GM19372 (cell line): ENCODE data around the gene TGFA.

Experiments
- ATAC-seq: cut with Tn5 transposase; IDR thresholded peaks from one replicate; pipeline ENCODE4 v1.9.1; 2021; ENCODE audit warnings: mild to moderate bottlenecking, low read depth, moderate library complexity; ENCODE audit not compliant: unreplicated experiment

The TGFA gene

DNA sequence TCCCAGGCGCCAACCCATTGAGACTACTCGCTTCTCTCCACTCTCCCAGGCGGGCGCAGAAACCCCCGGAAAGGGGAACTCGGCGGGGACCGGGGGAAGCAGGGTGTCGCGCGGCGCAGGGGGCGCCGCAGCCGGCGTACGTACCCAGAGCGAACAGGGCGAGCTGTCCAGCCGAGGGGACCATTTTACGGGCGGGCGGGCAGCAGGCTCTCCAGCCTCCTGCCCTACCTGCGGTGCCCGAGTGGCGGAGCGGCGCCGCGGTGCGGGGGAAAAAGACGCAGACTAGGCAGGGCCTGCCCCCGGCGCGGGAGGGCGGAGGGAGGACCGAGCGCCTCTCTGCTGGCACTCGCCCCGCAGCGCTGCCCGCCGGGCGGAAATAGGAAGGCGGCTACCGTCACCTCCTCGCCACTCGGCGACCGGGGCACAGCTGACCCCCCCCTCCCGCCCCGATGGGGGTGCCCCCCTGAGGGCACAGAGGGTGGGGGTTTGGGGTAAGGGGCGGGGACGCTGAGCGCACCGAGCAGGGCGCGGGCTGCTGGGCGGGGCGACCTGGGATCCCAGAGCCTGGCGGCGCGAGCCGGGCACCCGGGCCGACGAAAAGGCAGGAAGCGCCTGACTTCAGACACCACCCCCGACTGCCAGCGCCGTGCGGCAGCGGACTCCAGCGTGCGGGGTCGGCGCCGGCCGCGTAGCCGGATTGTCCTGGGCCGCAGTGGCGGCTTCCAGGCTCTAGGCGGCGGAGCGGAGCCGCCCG is at the start of gene TGFA:
Gene TGFA (minus strand): TSS at position 243 of the 754 bp plus-strand sequence. CDS start 59 bp downstream, at position 184.
- ATAC-seq = peak; percentile 71

DNA sequence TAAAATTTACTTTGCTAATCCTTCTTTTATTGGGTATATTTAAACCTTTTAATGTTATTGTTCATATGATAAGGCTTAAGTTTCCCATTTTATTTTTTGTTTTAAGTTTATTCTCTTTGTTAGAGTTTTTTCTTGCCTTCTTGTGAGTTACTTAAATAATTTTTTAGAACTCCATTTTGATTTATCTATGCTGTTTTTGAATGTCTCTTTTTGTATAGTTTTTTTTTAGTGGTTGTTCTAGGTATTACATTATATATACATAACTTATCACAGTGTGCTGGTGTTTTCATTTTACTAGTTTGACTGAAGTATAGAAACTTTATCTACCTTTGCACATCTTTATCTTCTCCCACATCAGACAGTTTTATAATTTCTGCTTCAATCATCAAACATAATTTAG is 49.4 kb upstream of the TGFA start:
- ATAC-seq = no peak

DNA sequence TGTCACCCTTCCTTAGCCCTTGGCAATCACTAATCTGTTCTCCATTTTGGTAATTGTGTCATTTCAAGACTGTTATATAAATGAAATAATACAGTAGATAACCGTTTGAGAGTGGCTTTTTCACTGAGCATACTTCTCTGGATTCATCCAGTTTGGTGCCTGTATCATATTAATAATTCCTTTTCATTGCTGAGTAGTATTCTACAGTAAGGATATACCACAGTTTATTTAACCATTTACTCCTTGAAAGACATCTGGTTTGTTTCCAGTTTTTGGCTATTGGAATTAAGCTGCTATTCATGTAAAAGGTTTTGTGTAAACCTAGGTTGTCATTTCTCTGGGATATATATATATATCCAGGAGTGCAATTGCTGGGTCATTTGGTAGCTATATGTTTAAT is 44.6 kb upstream of the TGFA start:
- ATAC-seq = no peak

DNA sequence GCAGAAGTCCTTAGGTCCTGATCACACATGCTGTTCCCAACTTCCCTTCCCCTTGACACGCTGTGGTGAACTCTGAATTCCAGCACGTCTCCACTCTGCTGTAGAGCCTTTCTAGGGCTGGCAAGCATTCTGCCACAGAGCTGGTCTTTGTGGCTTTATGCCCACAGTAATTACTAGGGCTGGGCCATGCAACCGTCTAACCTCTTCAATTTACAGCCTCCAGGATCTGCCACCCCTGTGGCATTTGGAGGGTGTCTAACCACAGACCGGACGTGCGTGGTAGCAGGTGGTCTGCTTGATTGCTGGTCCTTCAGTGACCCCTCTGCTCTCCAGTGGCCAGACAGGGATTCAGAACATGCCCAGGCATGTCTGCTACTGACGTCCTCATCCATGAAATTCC is 43.1 kb upstream of the TGFA start:
- no peak for ATAC-seq

- ATAC-seq = no peak
These were observed 42.7 kb upstream of the TGFA start for GRCh38 chr2:70596293-70596692.

- ATAC-seq = no peak
These were observed 29.5 kb upstream of the TGFA start for GRCh38 chr2:70583091-70583490.

DNA sequence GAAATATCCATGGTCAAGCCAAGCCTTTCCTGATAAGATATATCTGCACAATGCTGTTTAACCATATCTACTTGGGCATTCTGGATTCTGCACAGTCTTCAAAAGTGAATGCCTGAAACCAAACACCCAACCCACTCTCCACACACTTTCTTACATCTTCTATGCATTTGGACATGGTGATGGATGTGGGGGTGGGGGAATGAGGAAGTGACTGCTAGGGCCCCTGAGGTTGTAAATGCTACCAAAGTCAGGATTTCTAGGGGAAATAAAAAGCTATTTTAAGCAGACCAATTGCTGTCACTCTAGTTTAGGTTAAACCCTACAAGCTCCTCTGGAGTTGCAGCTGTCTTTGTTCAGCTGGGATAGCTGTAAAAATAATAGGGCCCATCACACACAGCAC is 26.7 kb upstream of the TGFA start:
- ATAC-seq = no peak

DNA sequence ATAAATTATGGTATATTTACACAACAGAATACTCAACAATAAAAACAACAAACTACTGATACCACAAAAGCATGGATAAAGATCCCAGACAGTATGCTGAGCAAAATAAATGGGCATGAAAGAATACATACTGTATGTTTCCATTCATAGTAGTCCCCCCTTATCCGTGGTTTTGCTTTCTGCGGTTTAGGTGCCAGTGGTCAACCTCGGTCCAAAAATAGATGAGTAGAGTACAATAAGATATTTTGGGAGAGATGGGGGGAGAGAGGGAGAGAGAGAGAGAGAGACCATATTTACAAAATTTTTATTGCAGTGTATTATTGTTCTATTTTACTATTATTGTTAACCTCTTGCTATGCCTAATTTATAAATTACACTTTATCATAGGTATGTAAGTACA is 21.0 kb upstream of the TGFA start:
- no peak for ATAC-seq

DNA sequence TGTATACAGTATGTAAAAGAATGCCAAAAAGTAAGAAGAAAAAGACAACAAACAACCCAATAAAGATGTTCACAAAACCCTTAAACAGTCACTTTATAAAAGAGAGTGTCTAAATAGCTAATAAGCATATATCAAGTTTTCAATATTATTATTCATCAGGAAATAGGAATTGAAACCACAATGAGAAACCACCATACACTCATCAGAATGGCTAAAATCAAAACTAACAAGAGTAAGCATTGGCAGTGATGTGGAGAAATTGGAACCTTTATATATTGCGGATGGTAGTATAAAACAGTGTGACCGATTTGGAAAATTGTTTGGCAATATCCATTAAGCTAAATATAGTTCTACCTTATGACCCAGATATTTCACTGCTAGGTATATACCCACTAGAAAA is 20.5 kb upstream of the TGFA start:
- ATAC-seq = no peak

DNA sequence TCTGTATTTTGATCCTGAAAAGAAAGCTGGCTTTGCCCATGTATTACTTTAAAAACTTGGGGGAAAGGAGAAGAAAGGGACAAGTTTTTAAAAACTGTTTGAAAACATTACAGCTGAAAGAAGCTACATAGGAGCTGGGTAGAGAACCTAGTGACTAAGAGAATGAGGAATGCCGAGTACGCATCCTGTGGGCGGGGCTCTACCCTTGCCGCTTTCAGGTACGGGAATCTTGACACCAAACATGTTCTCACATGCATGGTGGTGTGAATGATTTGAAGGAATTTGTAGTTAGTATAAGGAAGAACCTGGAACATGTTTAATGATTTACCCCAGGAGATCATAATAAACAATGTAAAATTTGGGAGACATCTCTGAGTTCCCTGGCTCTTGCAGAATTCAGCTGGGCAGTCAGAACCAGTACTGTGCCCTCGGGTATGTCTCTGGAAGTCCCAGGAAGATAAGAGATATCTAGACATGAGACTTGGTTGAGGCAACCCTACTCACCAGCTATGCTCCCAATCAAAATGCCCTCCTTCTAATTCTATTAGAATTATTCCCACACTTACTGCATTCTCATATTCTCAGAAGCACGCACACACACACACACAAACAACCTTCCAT is 16.5 kb upstream of the TGFA start:
- ATAC-seq = no peak

GRCh38 chr2:70569559-70569958 is 15.9 kb upstream of the TGFA start:
- ATAC-seq = no peak

DNA sequence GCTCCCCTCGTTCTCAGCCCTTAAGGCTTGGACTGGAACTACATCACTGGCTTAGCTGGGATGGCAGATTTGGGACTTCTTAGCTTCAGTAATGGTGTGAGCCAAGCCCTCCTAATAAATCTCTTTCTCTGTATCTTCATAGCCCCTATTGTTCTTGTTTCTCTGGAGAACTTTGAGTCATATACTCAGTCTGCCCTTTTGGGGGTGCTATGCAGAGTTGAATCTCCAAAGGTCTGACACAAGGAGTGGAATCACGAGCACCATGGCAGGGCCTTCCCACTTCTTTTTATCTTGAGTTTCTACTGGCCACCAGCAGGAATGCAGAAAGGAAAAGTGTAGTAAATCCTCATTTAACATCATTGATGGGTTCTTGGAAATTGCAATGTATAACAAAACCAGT is 13.3 kb upstream of the TGFA start:
- no peak for ATAC-seq

DNA sequence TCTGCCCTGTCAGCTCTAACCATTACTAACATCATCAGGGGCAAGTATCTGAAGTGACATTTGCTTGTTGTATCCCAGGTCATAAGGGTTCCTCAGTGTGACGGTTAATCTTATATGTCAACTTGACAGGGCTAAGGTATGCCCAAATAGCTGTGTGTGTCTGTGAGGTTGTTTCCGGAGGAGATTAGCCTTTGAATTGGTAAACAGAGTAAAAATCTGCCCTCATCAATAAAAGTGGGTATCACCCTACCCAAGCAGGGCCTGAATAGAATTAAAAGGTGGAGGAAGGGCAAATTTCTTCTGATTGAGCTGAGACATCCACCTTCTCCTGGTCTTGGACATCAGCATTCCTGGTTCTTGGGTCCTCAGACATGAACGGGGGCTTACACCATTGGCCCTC is 12.8 kb upstream of the TGFA start:
- no peak for ATAC-seq

- no peak for ATAC-seq
These were observed 11.6 kb upstream of the TGFA start for GRCh38 chr2:70565039-70565731.

GRCh38 chr2:70561893-70562292 is 8.3 kb upstream of the TGFA start:
- ATAC-seq = no peak

DNA sequence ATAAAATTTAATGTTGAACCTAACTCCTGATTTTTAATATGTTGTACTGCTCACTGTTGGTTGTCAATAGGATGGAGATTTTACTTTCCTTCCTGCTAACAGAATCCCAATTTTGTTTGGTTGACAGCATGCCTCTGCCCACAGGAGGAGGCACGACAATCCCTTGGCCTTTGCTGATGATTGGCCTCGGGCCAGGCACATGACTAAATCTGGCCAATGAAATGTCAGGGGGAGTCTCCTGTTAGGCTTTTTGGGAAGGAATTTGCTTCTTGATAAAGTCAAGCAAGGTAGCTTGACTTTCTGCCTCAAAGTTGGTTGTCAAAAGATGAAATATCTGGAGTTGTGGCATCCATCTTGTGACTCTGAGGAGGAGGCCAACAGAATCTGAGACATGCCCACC is 6.8 kb upstream of the TGFA start:
- no peak for ATAC-seq

DNA sequence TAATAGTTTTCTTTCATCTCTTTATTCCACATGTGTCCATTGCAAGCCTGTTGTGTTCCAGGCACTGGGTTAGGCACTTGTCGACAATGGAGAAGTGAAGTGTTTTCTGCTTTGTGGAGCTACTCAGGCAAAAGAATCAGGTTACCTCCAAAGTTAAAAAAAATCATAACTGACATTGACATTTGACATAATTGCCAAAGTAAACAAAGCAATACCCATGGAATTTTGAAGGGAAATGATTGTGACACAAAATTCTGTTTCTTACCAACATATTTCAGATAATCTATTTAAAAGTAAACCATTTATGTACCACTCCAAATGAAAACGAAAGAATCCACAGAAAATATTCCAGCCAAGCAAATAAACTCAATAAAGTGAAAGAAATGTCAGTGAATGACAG is 6.4 kb upstream of the TGFA start:
- ATAC-seq = no peak

GRCh38 chr2:70558195-70558808 is 4.7 kb upstream of the TGFA start:
- ATAC-seq = no peak

GRCh38 chr2:70557171-70557838 is 3.7 kb upstream of the TGFA start:
- no peak for ATAC-seq

- ATAC-seq = no peak
These were observed 3.0 kb upstream of the TGFA start for GRCh38 chr2:70556608-70557007.
